Aorta (tissue), 5 donors: ENCODE measurements around the gene IQGAP2. TPM values are rescaled to one million over a fixed set of nuclear protein-coding genes. Genes with fewer than 3 reads are reported as not detected.

Experiments
- ATAC-seq: fragments of 200-7000 bp; cut with Tn5 transposase; one replicate; pipeline ENCODE4 v1.9.1; 2022; ENCODE audit warnings: moderate library complexity; ENCODE audit not compliant: low FRiP score
- DNase-seq, 2 donors: peaks; one replicate each; pipeline ENCODE4 v3.0.0-alpha.2; 2020
- H3K27ac ChIP-seq, 2 donors: one replicate each; pipeline ENCODE4 v1.5.1; 2013; ENCODE audit warnings: low read length in 2 of 2, mild to moderate bottlenecking in 2 of 2, moderate library complexity in 2 of 2, control low read depth in 1 of 2, inconsistent platforms in 1 of 2, low read depth in 1 of 2
- H3K27me3 ChIP-seq, 2 donors: one replicate each; pipeline ENCODE4 v1.6.1; 2013; ENCODE audit warnings: control low read depth in 1 of 2, low read length in 1 of 2, mild to moderate bottlenecking in 1 of 2, moderate library complexity in 1 of 2; ENCODE audit not compliant: insufficient read depth in 2 of 2, control insufficient read depth in 1 of 2
- H3K36me3 ChIP-seq, 2 donors: one replicate each; pipeline ENCODE4 v1.6.1; 2013; ENCODE audit warnings: control low read depth in 1 of 2, low read length in 1 of 2, mild to moderate bottlenecking in 1 of 2; ENCODE audit not compliant: insufficient read depth in 2 of 2, control insufficient read depth in 1 of 2
- H3K4me1 ChIP-seq, 2 donors: one replicate each; pipeline ENCODE4 v1.6.1; 2013; ENCODE audit warnings: low read length in 2 of 2, control low read depth in 1 of 2, mild to moderate bottlenecking in 1 of 2, moderate library complexity in 1 of 2; ENCODE audit not compliant: insufficient read depth in 2 of 2, control insufficient read depth in 1 of 2
- H3K4me3 ChIP-seq, 2 donors: one replicate each; pipeline ENCODE4 v1.5.1; 2013; ENCODE audit warnings: low read length in 2 of 2, control low read depth in 1 of 2, mild to moderate bottlenecking in 1 of 2
- H3K9me3 ChIP-seq: one replicate; pipeline ENCODE4 v1.6.1; 2013; ENCODE audit warnings: mild to moderate bottlenecking, low read length; ENCODE audit not compliant: control insufficient read depth
- WGBS, 2 donors: extraction: QIAGEN DNeasy Blood & Tissue Kit; methylation state at CpG; one replicate each; pipeline ENCODE4 v1.1.7; 2013; 5-methylcytosine and 5-hydroxymethylcytosine counted together
- intact Hi-C, 2 donors: fragments of 100-400 bp; cut with DNase I; formaldehyde crosslinking; loops; one replicate each; pipeline versions ENCODE4 v1.14.2 to v1.15.0; 2022
- polyA plus RNA-seq, 2 donors: library from polyadenylated mRNA; stranded (reverse); fragments of 200-250 nt; gene quantifications; one replicate each; pipeline ENCODE4 v1.2.3, GENCODE V29; 2013
- total RNA-seq, 2 donors: library from RNA; stranded (reverse); fragmentation: NEBNext Ultra II Directional; extraction: Animal tissue kit (Norgen Biotek cat#: 25700); gene quantifications; one replicate each; pipeline ENCODE4 v1.2.1, GENCODE V29; 2021
- donor health status: healthy with polysubstance abuse.
- donor health status: Bipolar disorder and iron deficiency.
- donor health status: DM: no; HTN: no; CAD: no.
- donor health status: DM: no; HTN: no; CAD: no.
- donor health status: DM: yes; HTN: yes; CAD: no.

Gene IQGAP2
- total and polyA plus RNA-seq, 4 donors, result 2.6 to 40.2 (median 20.4) TPM

GRCh38 chr5:76718381-76718832 lies 315.3 kb downstream of the IQGAP2 start:
- no peak for ATAC-seq
- no peak overlapping the region for H3K4me3 ChIP-seq

GRCh38 chr5:76718880-76719279 lies 315.8 kb downstream of the IQGAP2 start:
- Histone ChIP-seq H3K9me3 (no peaks in the 10 kb centered on the region), H3K4me1 (no peaks in the 10 kb centered on the region), H3K36me3 (no peaks in the 10 kb centered on the region), H3K27me3 (no peaks in the 10 kb centered on the region), H3K4me3 (no peak overlapping the region), H3K27ac (no peak overlapping the region)
- 89 to 94% methylated on average over 4 of the region's 4 CpGs for whole genome bisulfite sequencing, 2 donors
- no peak for DNase-seq
- intact Hi-C loops, result no loop called here
- no peak for ATAC-seq

More at GRCh38 chr5:76718381-76718832, 315.3 kb downstream of the IQGAP2 start:
- no peaks in the 10 kb centered on the region for H3K36me3 ChIP-seq
- no peaks in the 10 kb centered on the region for H3K9me3 ChIP-seq
- DNase-seq, result no peak
- H3K4me1 ChIP-seq, result no peaks in the 10 kb centered on the region
- intact Hi-C loops, result no loop called here
- H3K27ac ChIP-seq, result no peak overlapping the region
- H3K27me3 ChIP-seq, result no peaks in the 10 kb centered on the region
- 86 to 89% methylated on average over 5 of the region's 5 CpGs for WGBS, 2 donors

- Histone ChIP-seq H3K27me3 (no peaks in the 10 kb centered on the region), H3K4me3 (no peak overlapping the region), H3K4me1 (no peaks in the 10 kb centered on the region), H3K36me3 (no peaks in the 10 kb centered on the region), H3K27ac (no peak overlapping the region), H3K9me3 (no peaks in the 10 kb centered on the region)
- DNase-seq, result no peak
- no peak for ATAC-seq
- 70 to 74% methylated on average over 10 of the region's 10 CpGs for WGBS, 2 donors
- intact Hi-C loops, result no loop called here
Observed at GRCh38 chr5:76720988-76721569, 318.0 kb downstream of the IQGAP2 start.

DNA sequence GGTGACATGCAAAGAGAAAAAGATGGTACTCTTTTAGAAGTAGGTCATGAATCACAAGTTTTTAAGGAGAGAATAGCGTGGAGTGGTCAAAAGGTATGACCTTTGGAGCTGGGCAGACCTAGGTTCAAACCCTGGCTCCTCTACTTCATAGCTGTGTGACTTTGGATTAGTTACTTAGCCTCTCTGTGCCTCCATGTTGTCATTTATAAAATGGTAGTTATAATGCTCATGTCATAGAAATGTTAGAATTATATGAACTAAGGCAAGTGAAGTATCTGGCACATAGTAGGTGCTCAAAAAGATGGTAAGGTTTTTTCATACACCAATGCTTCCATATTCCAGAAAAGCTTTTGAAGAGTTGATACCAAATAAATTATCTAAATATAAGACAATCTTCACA lies 320.2 kb downstream of the IQGAP2 start:
- Histone ChIP-seq H3K27me3 (no peaks in the 10 kb centered on the region), H3K4me1 (no peaks in the 10 kb centered on the region), H3K27ac (no peak overlapping the region), H3K9me3 (no peaks in the 10 kb centered on the region), H3K36me3 (peaks cover 0 to 2% of the 10 kb centered on the region in 2 donors), H3K4me3 (no peak overlapping the region)
- intact Hi-C loops, result no loop called here
- WGBS, 2 donors, result 92 to 95% methylated on average over 1 of the region's 1 CpG
- ATAC-seq (no peak), DNase-seq (no peak)

DNA sequence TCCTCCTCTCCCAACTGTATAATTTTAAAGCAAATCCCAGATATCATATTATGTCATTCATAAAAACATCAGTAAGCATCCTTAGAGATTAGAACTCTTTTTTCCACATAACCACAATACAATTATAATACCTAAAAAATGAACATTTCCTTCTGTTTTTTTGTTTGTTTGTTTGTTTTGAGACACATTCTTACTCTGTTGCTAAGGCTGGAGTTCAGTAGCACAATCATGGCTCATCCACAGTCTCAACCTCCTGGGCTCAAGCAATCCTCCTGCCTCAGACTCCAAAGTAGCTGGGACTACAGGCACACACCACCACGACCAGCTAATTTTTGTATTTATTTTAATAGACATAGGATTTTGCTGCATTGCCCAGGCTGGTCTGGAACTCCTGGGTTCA lies 320.8 kb downstream of the IQGAP2 start:
- Histone ChIP-seq H3K27ac (no peak overlapping the region), H3K4me3 (no peak overlapping the region), H3K9me3 (no peaks in the 10 kb centered on the region), H3K4me1 (no peaks in the 10 kb centered on the region), H3K36me3 (peaks cover 0 to 2% of the 10 kb centered on the region in 2 donors), H3K27me3 (no peaks in the 10 kb centered on the region)
- 89 to 93% methylated on average over 1 of the region's 1 CpG for WGBS, 2 donors
- ATAC-seq, result no peak
- DNase-seq, result no peak
- intact Hi-C loops, result no loop called here

GRCh38 chr5:76724871-76725270 lies 321.8 kb downstream of the IQGAP2 start:
- Histone ChIP-seq H3K4me3 (no peak overlapping the region), H3K27ac (no peak overlapping the region), H3K9me3 (no peaks in the 10 kb centered on the region), H3K36me3 (peaks cover 0 to 2% of the 10 kb centered on the region in 2 donors), H3K27me3 (no peaks in the 10 kb centered on the region), H3K4me1 (no peaks in the 10 kb centered on the region)
- DNase-seq (no peak), ATAC-seq (no peak)
- intact Hi-C loops, result no loop called here
- WGBS, 2 donors, result 66 to 80% methylated on average over 4 of the region's 4 CpGs

DNA sequence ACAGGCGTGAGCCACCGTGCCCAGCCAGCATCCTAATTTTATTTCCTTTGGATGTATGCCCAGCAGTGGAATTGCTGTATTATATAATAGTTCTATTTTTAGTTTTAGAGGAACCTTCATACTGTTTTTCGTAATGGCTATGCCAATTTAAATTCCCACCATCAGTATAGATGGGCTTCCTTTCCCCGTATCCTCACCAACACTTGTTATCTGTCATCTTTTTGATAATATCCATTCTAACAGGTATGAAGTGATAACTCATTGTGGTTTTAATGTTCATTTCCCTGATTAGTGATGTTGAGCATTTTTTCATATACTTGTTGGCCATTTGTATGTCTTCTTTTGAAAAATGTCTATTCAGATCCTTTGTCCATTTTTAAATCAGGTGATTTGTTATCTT lies 325.9 kb downstream of the IQGAP2 start:
- DNase-seq (no peak), ATAC-seq (no peak)
- 20 to 25% methylated on average over 4 of the region's 4 CpGs for WGBS, 2 donors
- Histone ChIP-seq H3K4me3 (no peak overlapping the region), H3K27ac (no peak overlapping the region), H3K4me1 (no peaks in the 10 kb centered on the region), H3K27me3 (no peaks in the 10 kb centered on the region), H3K36me3 (peaks cover 0 to 2% of the 10 kb centered on the region in 2 donors), H3K9me3 (no peaks in the 10 kb centered on the region)
- intact Hi-C loops, result no loop called here

DNA sequence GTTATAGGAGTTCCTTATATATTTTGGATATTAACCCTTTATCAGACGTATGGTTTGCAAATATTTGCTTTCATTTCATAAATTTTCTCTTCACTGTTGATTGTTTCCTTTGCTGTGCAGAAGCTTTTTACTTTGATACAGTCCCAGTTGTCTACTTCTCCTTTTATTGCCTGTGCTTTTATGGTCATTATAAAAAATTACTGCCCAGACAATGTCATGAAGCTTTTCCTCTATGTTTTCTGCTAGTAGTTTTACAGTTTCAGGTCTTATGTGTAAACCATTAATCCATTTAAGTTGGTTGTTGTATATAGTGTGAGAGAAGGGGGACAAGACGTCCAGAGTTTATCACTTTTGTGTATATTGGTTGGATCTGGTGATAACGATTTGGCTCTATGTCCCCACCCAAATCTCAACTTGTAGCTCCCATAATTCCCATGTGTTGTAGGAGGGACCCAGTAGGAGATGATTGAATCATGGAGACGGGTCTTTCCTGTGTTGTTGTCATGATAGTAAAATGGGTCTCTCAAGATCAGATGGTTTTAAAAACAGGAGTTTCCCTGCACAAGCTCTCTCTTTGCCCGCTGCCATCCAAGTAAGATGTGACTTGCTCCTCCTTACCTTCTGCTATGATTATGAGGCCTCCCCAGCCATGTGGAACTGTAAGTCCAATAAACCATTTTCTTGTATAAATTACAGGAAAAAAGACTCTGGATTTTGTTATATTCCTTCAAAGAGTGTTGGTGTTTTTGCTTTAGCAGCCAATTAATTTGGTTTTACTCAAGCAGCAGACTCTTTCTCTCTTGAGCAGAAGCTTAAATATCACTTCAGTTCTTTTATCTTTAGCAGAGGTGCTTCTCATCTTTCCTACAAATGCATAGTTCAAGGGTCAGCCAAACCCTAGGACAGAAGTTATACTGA lies 326.5 kb downstream of the IQGAP2 start:
- Histone ChIP-seq H3K27ac (no peak overlapping the region), H3K4me3 (no peak overlapping the region), H3K4me1 (no peaks in the 10 kb centered on the region), H3K9me3 (no peaks in the 10 kb centered on the region), H3K27me3 (no peaks in the 10 kb centered on the region), H3K36me3 (peaks cover 0 to 2% of the 10 kb centered on the region in 2 donors)
- WGBS, 2 donors, result 94% methylated on average over 5 of the region's 5 CpGs
- ATAC-seq (no peak), DNase-seq (no peak)
- intact Hi-C loops, result no loop called here
